Stromal cell of bone marrow (primary cell): ENCODE data around the gene DHX30.
A peak's percentile ranks its signal among the peaks of the same experiment; 100 is the strongest.
"Not testable (repeated sequence)": the region's sequence is repeated elsewhere in the genome, so short reads cannot be mapped to it uniquely, and the experiment has no call there.

Experiments used
- DNase-seq: peaks from one replicate; pipeline ENCODE4 v3.0.0-alpha.2; 2012; ENCODE audit warnings: low read depth

Gene DHX30, protein sequence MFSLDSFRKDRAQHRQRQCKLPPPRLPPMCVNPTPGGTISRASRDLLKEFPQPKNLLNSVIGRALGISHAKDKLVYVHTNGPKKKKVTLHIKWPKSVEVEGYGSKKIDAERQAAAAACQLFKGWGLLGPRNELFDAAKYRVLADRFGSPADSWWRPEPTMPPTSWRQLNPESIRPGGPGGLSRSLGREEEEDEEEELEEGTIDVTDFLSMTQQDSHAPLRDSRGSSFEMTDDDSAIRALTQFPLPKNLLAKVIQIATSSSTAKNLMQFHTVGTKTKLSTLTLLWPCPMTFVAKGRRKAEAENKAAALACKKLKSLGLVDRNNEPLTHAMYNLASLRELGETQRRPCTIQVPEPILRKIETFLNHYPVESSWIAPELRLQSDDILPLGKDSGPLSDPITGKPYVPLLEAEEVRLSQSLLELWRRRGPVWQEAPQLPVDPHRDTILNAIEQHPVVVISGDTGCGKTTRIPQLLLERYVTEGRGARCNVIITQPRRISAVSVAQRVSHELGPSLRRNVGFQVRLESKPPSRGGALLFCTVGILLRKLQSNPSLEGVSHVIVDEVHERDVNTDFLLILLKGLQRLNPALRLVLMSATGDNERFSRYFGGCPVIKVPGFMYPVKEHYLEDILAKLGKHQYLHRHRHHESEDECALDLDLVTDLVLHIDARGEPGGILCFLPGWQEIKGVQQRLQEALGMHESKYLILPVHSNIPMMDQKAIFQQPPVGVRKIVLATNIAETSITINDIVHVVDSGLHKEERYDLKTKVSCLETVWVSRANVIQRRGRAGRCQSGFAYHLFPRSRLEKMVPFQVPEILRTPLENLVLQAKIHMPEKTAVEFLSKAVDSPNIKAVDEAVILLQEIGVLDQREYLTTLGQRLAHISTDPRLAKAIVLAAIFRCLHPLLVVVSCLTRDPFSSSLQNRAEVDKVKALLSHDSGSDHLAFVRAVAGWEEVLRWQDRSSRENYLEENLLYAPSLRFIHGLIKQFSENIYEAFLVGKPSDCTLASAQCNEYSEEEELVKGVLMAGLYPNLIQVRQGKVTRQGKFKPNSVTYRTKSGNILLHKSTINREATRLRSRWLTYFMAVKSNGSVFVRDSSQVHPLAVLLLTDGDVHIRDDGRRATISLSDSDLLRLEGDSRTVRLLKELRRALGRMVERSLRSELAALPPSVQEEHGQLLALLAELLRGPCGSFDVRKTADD

DNA sequence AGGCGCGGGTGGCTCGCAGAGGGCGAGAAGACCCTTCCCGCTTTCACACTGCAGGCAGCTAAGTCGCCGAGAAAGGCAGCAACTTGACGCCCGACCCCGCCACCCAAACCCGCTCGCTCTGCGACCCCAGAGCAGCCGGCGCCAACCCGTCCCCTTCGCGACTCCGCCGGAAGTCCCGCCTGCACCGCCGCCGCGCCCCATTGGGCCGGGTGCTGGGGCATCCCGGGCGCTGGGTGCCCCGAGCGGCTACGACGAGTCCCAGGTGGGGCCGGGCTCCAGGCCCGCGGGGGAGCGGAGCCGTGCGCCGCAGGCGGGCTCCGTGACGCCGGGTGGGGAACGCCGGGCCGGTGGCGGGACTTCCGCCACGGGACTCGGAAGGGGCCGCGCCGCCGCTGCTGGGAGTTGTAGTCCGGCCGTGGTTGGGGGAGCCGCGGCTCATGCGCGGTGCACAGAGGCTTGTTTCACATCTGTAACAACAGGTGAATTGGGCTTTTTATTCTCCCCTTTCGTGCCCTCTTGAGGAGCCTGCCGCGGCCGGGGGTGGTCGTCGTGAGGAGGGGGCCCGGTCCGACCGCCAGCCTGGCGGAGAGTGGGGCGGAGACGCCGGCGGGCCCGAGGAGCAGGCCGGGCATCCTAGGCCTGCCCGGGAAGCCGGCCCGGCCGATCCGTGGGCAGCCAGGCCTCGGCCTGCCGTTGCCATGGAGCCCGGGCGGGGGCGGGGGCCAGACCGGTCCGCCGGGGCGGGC lies at the start of gene DHX30:
Gene DHX30, plus strand, starts transcription at position 405 of the 746 bp plus-strand sequence. CDS start 7,546 bp downstream, outside the sequence.
- peak; percentile 80 for DNase-seq

- DNase-seq, result no peak
Observed at GRCh38 chr3:47758261-47759025, 44.5 kb upstream of the DHX30 start.

DNA sequence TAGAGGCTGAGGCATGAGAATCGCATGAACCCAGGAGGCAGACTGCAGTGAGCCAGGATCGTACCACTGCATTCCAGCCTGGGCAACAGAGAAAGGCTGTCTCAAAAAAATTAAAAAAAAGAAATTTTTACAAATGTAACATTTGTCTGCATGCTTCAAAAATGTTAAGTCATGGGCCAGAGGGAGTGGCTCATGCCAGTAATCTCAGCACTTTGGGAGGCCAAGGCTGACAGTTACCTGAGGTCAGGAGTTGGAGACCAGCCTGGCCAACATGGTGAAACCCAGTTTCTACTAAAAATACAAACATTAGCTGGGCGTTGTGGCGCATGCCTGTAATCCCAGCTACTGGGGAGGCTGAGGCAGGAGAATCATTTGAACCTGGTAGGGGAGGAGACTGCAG lies 42.7 kb upstream of the DHX30 start:
- not testable (repeated sequence) for DNase-seq

DNA sequence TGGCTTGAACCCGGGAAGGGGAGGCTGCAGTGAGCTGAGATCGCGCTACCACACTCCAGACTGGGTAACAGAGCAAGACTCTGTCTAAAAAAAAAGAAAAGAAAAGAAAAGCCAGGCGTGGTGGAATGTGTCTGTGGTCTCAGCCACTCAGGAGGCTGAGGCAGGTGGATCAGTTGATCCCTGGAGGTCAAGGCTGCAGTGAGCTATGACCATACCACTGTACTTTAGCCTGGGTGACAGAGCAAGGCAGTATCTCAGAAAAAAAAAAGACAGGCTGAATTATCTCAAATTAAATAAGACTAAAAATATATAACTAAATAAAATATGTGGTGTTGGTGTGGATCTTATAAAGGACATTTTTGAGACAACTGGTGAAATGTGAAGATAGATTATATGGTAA lies 41.9 kb upstream of the DHX30 start:
- no peak for DNase-seq

GRCh38 chr3:47762233-47762632 lies 40.7 kb upstream of the DHX30 start:
- DNase-seq, result peak; percentile 5

GRCh38 chr3:47766186-47766585 lies 36.8 kb upstream of the DHX30 start:
- no peak for DNase-seq

GRCh38 chr3:47772047-47772446 lies 30.9 kb upstream of the DHX30 start:
- no peak for DNase-seq

GRCh38 chr3:47772788-47773187 lies 30.1 kb upstream of the DHX30 start:
- DNase-seq, result no peak

DNA sequence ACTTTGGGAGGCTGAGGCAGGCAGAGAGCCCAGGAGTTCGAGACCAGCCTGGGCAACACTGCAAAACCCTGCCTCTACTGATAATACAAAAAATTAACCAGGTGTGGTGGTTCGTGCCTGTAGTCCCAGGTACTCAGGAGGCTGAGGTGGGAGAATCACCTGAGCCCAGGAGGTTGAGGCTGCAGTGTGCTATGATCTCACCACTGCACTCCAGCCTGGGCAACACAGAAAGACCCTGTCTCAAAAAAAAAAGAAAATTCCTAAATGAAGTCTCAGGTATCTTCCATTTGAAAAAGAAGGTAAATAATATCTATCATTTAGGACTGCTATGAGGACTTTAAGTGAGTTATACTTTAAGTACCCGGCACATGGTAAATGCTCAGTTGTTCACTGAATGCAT lies 24.2 kb upstream of the DHX30 start:
- no peak for DNase-seq

DNA sequence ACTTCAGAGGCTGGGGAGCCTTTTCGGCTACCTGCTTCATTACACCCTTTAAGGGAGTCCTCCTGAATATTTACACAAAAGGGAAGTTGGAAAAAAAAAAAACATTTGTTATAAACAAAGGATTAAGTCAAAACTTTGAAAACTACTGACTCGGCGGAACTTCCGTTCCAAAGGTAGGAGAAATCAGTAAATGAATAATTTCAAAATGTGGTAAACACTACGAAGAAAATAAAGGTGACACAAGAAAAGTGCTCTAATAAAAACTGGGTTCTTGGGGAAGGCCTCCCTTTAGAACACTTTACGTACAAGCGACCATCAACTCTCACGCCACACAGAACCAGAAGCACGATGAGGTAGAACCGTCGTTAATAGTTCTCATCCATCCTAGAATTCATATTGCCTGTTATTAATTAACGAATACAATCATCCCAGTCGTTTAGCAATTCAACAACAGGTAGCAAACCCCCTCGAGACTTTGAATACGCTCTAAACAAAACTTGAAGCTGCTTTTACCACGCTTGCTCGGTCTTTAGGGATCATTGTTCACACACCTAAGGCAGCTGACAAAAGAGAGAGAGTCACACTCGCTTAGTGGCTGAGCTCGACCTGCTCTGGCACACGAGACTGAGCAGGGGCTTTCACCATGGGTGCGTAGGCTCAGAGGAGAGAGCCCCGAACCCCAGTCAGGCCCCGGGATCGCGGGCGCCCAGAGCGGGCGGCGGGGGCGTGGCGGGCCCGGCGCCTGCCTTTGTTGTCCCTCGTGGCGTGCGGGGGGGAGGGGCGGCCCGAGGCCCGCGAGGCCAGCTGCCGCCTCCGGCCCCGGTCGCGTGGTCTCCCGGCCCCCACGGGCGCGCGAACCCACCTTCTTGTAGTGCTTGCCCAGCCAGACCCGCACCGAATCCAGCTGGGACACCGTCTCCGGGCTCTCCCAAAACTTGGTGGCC lies 21.9 kb upstream of the DHX30 start:
- no peak for DNase-seq

DNA sequence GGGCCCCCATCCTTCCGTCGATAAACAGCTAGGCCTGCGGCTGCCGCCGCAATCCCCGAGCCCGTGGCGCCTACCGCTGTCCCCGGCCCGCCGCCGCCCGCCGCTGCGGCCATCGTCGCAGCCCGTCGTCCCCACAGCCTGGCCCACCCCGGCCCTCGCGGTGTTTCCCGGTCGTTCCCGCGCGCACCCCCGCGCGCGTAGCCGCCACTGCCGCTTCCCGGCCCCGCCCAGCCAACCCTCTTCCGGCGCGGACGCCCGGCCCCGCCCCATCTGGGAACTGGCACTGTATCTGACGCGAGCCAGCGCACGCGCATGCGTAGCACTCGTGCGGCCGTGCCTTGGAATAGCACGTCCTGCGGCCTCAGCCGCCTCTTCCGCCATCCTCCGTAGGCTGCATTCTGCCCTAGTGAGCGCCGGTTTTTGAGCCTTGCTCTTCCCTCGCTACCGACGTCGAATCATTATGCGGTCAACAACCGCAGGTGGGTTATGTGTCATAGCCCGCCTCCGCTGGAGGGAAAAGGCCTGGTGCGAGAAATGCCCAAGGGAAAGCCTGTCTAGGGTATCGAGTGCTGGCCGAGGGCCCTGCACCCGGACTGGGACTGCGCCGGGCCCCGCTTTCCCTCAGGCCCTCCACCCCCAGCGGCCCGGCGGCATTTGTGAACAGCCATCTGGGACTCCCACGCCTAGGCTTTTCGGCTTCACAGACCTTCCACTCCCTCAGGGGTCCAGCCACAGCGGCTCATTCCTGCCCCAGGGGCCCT lies 21.1 kb upstream of the DHX30 start, which contains the start of gene SMARCC1:
Gene SMARCC1, minus strand, starts transcription at position 209 of the 761 bp plus-strand sequence. Its CDS starts 96 bp downstream, at position 113.
- peak; percentile 93 for DNase-seq

- no peak for DNase-seq
Observed at GRCh38 chr3:47782446-47783308, 20.3 kb upstream of the DHX30 start.

DNA sequence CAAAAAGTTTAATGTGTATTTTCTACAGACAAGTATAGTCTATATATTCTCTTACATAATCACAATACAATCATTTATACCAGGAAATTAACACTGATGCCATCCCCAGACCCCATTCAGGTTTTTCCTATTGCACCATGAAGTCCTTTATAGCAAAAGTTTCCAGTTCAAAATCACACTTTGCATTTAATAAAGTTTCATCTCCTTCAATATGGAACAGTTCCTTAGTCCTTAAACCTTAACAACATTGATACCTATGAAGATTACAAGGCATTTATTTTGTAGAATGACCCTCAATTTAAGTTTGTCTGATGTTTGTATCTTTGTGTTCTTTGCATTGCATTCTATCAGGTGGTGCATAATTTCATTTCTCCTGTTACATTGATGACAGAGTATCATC lies 19.3 kb upstream of the DHX30 start:
- DNase-seq, result no peak

DNA sequence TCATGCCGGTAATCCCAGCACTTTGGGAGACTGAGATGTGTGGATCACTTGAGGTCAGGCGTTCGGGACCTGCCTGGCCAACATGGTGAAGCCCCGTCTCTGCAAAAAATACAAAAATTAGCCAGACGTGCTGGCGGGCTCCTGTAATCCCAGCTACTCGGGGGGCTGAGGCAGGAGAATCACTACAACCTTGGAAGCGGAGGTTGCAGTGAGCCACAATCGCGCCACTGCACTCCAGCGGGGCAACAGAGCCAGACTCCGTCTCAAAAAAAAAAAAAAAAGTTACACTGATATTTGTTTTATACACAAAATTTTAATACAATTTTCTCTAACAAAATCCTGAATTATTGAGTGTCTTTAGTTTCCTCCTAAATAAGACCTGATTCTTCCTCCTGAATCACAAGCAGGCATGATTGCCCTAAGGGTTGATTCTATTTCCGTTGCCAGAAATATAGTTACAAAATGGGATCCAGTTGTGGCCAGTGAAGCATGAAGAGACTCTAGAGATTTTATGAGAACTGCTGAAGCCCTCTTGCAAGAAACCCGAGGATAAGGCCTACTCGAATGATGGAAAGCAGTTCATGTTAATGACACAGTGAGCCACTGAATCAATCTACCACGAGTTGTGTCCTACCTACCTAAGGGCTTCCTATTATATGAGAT lies 11.6 kb upstream of the DHX30 start:
- no peak for DNase-seq

- DNase-seq, result no peak
Observed at GRCh38 chr3:47792699-47793098, 10.2 kb upstream of the DHX30 start.

GRCh38 chr3:47794544-47794943 lies 8.4 kb upstream of the DHX30 start:
- no peak for DNase-seq

GRCh38 chr3:47799733-47800132 lies 3.2 kb upstream of the DHX30 start:
- no peak for DNase-seq
